GM19035 (cell line): ENCODE data around the gene BABAM2.

Experiments used
- ATAC-seq: cut with Tn5 transposase; IDR thresholded peaks from one replicate; pipeline ENCODE4 v1.9.1; 2021; ENCODE audit not compliant: unreplicated experiment

BABAM2 gene

DNA sequence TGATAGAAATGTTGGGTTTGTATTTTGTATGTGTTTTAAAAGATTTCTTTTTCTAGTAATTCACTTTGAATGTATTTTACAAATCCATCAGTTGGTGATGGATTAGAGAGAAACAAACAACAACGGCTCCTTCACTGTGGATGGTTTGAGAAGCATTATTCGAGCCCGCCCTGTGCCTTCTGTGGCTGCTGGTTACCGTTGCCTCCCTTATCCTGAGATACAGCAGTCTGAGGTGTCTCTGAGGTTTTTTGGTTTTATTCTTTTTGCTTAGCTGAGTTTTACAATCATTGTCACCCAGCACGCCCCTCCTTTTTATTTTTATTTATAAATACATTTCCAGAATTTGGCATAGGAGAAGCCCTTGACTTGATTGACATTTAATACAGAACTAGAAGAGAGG lies 168.3 kb downstream of the BABAM2 start:
- no peak for ATAC-seq

DNA sequence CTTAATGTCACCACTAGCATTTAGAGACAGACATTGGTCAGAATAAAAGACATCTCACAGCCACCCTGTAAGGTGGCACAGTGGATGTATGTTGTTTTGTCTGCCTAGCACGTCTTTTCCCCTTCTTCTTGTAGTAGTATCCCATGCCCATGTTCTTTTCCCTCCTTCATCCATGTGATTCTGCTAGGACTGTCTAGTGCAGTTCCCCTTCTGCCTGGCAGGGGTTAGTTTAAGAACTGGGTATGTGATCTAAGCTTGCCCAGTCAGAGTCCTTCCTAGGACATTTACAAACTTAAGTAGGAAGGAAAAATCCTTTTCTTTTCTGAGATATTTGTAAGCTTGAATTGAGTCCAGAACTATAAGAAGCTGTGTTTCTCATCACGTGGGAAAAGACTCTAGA lies 172.3 kb downstream of the BABAM2 start:
- no peak for ATAC-seq

DNA sequence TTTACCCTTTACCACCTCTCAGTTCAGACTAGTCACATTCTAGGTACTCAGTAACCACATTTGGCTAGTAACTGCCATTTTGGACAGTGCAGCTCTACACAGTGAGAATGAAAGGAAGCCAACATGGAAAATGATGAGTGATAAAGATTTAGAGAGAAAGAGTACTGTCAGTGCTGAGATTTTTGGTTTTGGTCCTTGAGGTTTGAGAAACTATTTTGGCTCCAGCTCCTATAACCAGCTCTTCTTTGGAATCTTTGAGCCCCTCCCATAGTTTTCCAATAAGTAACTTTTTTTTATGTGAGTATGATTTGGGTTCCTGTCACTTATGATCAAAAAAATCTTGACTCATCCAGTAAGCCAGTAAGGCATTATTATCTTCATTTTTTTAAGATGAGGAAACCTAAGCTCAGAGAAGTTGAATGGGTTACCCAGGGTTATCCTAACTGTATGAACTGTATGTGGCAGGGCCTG lies 173.0 kb downstream of the BABAM2 start:
- ATAC-seq = no peak

DNA sequence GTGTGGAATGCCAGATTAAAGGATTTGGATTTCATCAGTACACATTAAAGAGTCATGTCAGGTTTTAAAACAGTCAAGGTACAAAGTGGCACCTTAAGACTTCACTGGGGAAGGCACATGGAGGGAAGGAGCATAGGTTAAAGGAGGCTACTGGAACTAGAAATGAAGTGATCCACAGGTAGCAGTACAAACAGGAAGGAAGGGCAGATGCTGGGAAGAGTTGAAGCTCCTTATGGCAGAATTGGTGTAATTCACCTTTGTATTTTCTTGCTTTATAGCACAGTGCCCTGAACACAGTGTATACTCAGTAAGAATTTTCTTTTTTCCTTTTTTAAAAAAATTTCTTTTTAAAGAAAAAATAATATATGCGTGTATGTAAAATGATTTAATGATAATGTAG lies 177.1 kb downstream of the BABAM2 start:
- ATAC-seq = no peak

DNA sequence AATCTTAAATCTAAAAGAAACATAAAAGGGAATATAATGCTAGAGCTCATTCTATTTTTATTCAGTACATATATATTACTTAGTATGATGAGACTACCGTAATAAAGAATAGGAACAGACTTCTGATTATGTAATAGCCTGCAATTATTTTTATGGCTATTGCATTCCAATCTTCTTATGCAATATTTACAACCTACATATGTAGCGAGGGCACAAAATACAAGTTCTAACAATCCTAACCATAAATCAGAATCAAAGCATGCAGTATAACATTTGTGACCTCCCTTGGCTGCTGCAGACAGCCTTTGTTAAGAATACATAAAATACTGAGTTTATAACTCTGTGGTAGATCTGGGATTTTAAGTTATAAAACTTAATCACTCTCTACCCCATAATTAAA lies 177.6 kb downstream of the BABAM2 start:
- ATAC-seq = no peak

DNA sequence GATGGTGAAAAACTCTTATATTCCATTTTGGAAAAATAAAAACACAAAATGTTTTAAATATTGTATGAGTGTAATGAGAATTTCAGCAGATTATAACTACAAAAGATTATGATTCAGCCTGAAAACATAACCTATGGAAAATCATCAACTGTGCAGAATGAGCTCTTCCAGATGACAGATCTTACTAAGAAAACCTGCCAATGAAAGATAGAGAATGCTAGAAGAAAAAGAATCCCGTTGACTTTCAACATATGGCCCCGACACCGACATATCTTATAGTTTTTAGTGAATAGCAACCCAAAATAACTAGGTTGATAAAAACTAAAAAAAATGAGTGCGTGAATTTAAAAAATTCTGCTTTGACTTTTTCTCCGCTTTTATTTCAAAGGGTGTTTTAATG lies 178.0 kb downstream of the BABAM2 start:
- ATAC-seq = no peak

DNA sequence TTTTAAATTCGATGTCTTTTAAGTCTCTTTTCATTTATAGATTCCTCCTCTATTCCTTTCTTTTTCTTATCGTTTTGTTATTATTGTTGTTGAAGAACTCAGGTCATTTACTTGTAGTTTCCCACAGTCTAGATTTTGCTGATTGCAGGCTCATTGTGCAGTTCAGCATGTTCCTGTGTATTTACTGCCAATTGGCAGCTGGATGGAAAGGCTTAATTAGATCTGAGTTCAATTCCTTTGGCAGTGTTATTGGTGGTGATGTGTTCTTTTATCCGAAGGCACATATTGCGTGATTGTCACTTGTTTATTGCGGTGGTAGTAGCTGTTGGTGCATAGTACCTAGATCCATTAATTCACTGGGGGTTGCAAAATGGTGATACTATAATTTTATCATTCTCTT lies 180.7 kb downstream of the BABAM2 start:
- no peak for ATAC-seq

DNA sequence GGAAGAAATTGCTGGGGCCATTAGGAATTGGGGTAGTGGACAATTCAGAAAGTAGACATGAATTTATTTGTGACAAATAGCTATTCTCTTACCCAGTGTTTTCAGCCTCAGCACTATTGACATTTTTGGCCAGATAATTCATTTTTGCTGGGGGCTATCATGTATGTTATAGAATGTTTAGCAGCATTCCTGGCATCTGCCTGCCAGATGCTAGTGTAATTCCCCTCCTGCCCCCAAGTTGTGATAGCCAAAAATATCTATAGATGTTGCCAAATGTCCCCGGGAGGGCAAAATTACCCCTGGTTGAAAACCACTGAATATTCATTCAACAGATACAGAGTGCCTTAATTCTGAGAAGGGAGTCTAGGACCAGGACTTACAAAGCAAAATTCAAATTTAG lies 183.6 kb downstream of the BABAM2 start:
- ATAC-seq = no peak

DNA sequence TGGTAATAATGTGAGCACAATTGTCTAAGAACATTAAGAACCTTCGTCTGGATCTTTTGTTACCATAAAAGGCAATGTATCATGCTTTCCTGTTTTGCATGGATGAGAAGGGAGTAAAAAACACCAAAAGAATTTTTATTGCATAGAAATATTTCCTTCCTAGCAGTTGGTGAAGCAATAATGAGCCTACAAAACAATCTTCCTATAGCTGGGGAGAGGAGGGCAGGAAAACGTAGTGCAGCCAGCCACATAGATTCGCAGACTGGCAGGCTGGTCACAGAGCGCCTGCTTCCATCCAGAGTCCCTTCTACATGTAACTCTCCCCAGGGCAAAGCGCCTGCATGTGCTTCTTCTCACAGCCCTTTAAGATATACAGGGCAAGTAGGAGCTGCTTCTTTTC lies 190.4 kb downstream of the BABAM2 start:
- ATAC-seq = no peak

DNA sequence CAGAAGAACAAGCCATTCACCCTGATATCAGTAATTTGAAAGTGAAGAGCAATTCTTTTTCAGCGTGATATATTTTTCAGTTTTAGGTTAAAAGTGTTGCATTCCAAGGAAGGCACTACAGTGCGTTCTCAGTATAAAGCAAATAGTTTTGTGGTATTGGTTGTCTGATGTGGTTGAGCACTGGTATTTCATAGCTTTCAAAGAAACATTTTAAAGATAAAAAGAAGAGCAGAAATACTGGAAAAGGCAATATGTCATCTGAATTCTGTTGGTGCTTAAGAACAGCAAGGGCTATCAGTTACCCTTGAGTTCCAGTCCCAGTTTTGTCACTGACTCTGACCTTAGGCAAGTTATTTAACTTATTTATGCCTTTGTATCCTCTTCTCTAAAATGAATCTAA lies 191.6 kb downstream of the BABAM2 start:
- no peak for ATAC-seq

DNA sequence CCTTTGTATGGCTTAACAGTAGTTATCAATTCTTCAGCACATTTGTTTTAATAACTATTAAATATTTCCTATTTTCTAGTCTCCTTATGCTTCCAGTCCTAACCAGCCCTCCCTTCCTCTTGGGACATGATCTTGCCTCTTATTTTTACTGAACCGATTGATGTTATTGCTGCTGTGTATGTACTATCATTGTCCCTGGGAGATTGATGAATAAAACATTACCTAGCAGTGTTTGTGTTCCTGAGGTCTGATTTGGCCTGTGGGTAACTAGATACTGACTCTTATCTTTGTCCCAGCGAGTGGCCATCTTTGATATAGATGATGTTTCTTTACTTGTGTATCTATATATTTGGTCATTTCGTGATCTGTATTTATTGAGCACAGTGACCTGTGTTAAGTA lies 192.9 kb downstream of the BABAM2 start:
- ATAC-seq = no peak

DNA sequence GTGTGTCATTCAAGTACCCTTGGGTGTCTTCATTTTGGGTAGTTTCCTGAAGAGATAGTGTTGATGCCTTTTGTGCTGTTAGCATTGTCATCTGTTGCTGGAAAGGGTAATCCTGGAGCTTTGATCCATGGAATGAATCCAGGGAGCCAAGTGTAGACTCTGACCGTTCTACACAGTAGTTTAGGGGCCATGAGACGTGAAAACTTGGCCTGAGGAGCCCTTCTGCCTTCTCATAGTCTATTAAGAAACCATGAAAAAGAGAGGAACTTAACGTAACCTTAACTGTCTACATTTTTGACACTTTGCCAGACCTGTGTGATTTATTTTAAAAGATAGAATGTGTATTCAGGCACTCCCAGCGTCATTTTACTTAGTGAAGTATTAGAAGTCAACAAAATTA lies 194.0 kb downstream of the BABAM2 start:
- ATAC-seq = no peak

DNA sequence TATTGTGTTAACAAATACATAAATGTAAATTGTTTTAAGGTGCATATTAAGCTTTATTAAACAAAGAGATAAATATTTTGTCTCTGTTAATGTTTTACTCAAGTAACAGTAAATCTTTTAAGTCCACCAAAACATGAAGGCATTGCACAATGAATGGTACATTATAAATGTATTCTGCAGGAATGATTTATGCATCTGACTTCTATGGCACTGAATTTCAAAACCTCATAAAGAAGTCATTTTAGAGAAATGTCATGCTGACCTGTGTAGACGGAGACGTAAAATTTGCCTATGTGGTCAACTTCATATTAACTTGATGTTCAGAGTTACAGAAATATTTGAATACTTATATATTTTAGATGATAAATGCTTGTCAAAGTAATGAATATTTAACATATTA lies 194.7 kb downstream of the BABAM2 start:
- ATAC-seq = no peak

DNA sequence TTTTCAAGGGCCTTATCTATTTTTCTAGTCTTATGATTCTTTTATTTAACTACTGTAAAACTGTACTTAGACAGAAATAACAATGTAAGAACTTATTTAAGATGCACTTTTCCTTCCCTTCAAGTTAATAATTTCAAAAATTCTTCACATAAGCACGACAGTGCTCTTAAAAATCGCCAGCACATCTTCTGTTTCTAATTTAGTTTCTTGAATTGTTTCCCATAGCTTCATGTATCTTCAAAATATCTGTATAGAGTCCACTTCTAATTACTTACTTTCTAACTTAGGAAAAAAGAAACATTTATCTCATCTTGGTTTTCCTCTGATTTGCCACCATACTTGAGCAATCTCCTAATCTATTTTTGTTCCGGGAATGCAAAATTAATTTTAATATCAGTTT lies 196.1 kb downstream of the BABAM2 start:
- no peak for ATAC-seq

DNA sequence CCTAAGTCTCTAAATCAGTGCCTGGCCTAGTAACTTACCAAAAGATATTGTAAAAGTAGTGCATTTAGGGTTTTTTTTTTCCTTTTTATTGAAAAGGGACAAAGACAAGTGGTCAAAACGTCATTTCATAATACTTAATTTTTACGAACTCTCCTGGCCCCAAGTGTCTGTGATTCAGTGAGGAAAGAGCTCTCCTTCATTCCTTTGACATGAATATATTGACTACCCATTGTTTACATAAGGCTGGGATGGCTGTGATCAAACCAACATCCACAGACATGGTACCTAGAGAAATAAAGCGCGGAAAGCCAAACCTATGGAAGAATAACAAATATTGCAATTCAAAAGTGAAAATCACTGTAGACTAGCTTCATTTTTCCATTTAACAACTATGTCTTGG lies 198.4 kb downstream of the BABAM2 start:
- no peak for ATAC-seq

DNA sequence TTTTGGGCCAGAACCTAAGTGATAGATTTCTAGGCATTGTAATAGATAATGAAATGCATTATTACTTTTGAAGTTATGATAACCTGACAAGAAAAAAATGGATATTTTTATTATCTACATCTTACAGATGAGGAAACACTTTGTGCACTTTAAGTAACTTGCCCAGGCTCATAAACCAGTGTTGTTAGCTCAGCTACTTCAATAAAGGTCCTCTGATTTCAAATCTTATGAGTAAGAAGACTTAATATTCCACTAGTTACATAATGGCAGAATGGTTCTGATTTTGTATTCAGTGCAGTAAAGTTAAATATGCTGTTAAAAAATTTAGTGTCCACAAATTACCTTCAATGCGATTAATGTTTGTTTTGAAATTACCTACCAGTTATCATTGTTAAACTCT lies 199.0 kb downstream of the BABAM2 start:
- no peak for ATAC-seq

DNA sequence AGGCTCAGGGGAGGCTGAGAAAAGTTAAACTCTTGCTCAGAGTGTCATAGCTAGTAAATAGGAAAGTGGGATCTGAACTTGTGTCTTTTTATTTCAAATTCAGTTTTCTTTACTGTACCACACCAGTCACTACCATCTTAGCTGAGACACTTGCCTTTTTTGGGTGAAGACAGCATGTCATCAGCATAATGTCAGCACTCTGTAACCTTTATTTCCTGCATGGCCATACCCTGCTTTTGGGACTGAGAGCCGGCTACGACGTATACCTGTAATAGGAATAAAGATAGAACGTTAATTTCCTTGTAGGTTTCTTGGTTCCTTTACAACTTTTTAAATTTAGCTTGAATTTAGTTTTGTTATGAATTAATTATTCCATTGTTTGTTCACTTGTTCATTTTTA lies 202.8 kb downstream of the BABAM2 start:
- ATAC-seq = no peak

DNA sequence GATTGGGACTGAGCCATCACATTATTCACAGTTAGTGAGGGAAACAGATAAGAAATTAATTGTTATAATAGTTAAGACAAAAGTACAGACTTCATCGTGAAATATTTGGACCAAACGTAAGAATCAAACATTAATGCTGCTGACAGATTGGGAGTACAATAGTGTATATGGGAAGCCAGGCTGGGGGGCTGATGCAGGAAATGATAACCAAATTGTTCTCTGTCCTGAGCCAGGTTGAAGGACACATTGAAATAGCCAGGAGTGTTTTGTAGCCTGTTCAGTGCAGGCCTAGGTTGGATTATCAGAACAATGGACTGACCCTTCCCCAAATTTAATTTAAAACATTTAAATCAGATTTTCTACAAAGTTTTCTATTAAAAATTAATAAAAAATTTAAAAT lies 203.2 kb downstream of the BABAM2 start:
- ATAC-seq = no peak

DNA sequence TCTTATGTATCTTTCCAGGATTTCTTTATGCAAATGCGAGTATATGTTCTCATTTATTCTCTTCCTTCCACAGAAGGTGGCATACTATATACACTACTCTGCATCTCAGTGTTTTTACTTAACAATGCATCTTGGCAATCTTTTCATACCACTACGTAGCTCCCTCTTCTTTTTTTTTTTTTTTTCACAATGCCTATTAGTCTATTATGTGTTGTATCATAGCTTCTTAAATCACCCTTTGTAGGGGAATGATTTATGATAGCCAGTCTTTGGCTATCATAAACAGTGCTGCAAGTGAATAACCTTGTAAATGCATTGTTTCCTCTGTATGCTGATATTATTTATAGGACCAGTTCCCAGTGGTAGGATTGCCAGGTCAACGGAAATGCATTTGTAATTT lies 204.2 kb downstream of the BABAM2 start:
- ATAC-seq = no peak

DNA sequence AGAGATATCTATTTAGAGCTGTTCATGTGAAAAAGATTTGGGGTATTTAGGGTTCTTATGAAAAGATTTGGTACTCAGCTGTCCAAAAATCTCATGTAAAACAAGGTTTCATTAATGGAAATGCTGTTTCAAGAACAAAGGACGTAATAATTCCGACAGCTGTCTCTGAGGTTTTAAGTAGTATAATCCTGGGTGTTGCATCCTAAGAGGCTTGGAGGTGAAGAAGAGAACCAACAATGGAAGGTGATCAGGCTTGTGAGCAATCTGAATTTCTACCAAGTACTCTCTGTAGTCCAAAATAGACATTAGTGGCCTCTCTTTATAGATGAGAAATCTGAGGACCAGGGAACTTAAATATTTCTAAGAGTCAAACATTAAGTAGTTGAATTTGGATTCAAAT lies 205.1 kb downstream of the BABAM2 start:
- no peak for ATAC-seq

DNA sequence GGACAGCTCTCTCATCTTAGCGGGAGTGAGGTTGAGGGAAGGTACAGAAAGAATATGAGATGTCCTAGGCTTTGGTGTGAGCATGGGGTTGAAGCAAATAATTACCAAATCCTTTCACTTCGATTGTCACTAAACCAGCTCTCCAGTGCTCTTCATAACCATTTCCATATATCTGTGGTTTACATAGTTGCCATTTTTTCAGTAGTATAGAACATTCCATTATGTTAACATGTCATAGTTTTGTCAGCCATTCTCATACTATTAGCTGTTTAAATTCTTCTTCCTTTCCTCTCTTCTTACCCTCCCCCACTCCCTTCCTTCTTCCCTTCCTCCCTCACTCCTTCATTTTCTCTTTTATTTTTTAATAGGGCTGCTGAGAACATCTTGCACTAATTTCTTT lies 205.9 kb downstream of the BABAM2 start:
- no peak for ATAC-seq

DNA sequence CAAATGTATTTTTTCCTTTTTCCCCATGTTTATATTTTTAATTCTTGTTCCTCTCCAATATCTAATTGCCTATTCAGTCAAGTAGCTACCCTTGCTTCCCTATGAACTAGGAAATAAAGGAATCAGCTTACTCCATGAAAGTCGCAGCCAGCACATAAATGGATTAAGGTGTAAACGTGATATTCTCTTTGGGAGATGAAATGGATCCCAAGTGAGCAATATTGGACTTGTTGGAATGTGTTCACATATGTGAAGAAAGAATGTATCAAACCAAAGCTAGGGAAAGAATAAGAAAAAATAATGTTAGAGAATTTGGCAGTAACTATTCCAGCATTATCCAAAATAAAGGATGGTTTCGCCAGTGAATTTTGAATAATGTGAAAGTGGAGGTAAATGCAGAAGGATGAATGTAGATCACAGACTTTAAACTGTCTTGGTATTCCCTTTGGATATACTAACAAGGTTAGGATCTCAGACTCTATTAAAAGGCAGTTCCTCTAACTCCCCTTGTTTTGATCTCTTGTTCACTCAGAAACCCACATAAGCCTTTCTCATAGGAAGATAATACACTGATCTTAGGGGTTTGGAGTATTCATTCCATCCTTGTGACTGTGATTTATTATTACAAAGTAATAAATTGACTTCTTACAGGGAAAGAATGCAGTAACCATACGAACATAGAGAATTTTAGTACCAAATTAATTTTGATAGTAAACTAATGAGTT lies 208.1 kb downstream of the BABAM2 start:
- ATAC-seq = no peak

DNA sequence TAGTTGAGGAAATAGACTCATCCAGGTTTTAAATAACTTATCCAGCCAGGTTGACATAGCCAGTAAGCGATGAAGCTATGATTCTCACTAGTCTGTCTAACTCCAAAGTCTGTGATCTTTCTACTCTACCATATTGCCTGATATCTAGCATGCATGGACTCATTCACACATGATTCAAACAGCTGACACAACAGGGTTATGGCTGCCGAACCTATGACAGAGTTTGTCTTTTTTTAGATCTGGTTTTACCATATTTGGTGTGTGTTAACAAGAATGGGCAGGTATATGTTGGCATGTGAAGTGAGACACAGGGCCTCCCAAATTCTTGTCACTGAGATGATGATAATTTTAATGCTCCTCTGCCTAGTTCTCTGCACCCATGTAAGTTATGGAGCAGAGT lies 210.6 kb downstream of the BABAM2 start:
- ATAC-seq = no peak
